Tibial nerve (tissue), 4 donors: ENCODE results near the gene LRFN4. TPM values are rescaled to one million over a fixed set of nuclear protein-coding genes. Genes with fewer than 3 reads are reported as not detected.
A peak's percentile ranks its signal among the peaks of the same experiment; 100 is the strongest.

Experiments used
- DNase-seq, 2 donors: peaks; one replicate each; pipeline ENCODE4 v3.0.0-alpha.2; 2019; ENCODE audit warnings: low spot score in 2 of 2
- H3K27ac ChIP-seq, 4 donors: fragments of 200-600 bp; sonication (generic) in 3 of 4; one replicate each; pipeline ENCODE4 v1.5.1; 2017 to 2019; ENCODE audit warnings: mild to moderate bottlenecking in 1 of 4
- H3K27me3 ChIP-seq, 2 donors: fragments of 200-600 bp; sonication (generic) in 1 of 2; one replicate each; pipeline versions ENCODE4 v1.5.1 to v1.6.0; 2017 to 2019
- H3K36me3 ChIP-seq, 3 donors: fragments of 200-600 bp; sonication (generic); one replicate each; pipeline ENCODE4 v1.5.1; 2018 to 2019
- H3K4me1 ChIP-seq, 4 donors: fragments of 200-600 bp; sonication (generic) in 3 of 4; one replicate each; pipeline ENCODE4 v1.5.1; 2017 to 2019
- H3K4me3 ChIP-seq, 4 donors: fragments of 200-600 bp; sonication (generic) in 3 of 4; one replicate each; pipeline ENCODE4 v1.5.1; 2017 to 2019; ENCODE audit warnings: mild to moderate bottlenecking in 1 of 4, moderate library complexity in 1 of 4
- H3K9me3 ChIP-seq, 4 donors: fragments of 200-600 bp; sonication (generic) in 3 of 4; one replicate each; pipeline ENCODE4 v1.5.1; 2017 to 2019
- EP300 ChIP-seq, 2 donors: sonication (generic); formaldehyde crosslinking; IDR thresholded peaks; one replicate each; pipeline ENCODE4 v1.6.1; 2017; ENCODE audit warnings: antibody characterized with exemption in 2 of 2, mild to moderate bottlenecking in 1 of 2
- POLR2A ChIP-seq, 2 donors: fragments of 450-650 bp; IDR thresholded peaks; one replicate each; pipeline ENCODE4 v1.6.1; 2017; ENCODE audit warnings: antibody characterized with exemption in 2 of 2, mild to moderate bottlenecking in 2 of 2, moderate library complexity in 2 of 2
- WGBS, 2 donors: methylation state at CpG; one replicate each; pipeline ENCODE4 v1.1.5; 2018; 5-methylcytosine and 5-hydroxymethylcytosine counted together
- total RNA-seq, 4 donors: library from RNA; depleted of rRNA; stranded (reverse); fragments of >200 nt; gene quantifications; one replicate each; pipeline ENCODE4 v1.1.0, GENCODE V29; 2016
- TF ChIP-seq, protein P1 (sequence below), 5 experiments: fragments of 200-600 bp in 3 of 5; fragments of 450-650 bp in 2 of 5; sonication (generic) in 3 of 5; IDR thresholded peaks; one replicate each; pipeline ENCODE4 v1.5.1; 2016 to 2019; ENCODE audit warnings: antibody characterized with exemption in 5 of 5, mild to moderate bottlenecking in 3 of 5, moderate library complexity in 2 of 5

The LRFN4 gene
- total RNA-seq, 4 donors from 2014 or later: 9.4 to 17.1 (median 14.0) TPM

DNA sequence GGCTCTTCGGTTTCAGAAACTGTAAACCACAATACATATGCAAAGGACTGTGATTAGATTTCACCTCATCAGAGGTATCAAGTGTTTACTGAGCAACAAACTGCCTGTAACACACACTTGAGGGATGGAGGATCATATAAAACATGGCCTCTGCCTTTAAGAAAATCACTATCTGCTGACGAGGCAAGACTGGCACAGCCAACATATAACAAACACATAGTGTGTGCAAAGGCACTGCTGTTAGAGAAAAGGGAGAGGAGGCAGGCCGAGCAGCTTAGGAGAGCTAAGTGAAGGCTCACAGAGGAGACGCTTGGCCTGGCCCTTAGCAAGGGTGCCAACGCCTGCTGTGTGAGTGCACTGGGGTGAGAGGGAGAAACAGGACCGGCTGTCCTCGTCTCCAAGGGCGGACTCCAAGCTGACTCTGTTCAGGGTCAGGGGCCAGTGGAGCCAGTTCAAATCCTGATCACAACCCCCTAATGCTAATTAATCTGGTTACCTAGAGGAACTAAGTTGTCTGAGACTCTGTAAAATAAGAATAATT lies 48.2 kb downstream of the LRFN4 start:
- Histone ChIP-seq H3K4me1 (peaks cover 0 to 55% (median 26%) of the 10 kb centered on the region in 4 donors), H3K9me3 (no peaks in the 10 kb centered on the region), H3K27ac (no peak overlapping the region), H3K27me3 (no peaks in the 10 kb centered on the region), H3K4me3 (no peak overlapping the region), H3K36me3 (no peaks in the 10 kb centered on the region)
- TF ChIP-seq, protein P1, sequence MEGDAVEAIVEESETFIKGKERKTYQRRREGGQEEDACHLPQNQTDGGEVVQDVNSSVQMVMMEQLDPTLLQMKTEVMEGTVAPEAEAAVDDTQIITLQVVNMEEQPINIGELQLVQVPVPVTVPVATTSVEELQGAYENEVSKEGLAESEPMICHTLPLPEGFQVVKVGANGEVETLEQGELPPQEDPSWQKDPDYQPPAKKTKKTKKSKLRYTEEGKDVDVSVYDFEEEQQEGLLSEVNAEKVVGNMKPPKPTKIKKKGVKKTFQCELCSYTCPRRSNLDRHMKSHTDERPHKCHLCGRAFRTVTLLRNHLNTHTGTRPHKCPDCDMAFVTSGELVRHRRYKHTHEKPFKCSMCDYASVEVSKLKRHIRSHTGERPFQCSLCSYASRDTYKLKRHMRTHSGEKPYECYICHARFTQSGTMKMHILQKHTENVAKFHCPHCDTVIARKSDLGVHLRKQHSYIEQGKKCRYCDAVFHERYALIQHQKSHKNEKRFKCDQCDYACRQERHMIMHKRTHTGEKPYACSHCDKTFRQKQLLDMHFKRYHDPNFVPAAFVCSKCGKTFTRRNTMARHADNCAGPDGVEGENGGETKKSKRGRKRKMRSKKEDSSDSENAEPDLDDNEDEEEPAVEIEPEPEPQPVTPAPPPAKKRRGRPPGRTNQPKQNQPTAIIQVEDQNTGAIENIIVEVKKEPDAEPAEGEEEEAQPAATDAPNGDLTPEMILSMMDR (IDR thresholded peaks at IDR 0.05): no peak
- TF ChIP-seq EP300 (IDR thresholded peaks at IDR 0.05): no peak
- TF ChIP-seq POLR2A (IDR thresholded peaks at IDR 0.05): no peak
- no peak for DNase-seq
- WGBS, 2 donors: 68 to 69% methylated on average over 8 of the region's 8 CpGs

DNA sequence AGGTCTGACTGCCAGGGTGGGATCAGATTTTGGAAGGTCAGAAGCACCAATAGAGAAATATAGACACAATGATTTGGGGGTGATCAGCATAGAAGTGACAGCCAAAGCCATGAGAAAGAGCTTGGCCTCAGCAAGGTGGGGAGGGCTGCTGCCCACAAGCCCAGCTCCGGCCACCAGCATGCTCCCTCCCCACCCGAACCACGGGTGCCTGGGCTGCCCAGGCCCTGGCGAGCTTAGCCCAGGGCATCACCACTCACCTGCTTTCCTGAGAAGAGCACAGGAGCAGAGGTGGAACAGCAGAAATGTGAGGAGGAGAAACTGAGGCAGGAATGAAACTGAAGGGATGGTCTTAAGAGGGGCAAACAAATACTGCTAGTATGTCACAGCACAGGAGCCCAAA lies 48.8 kb downstream of the LRFN4 start:
- Histone ChIP-seq H3K9me3 (no peaks in the 10 kb centered on the region), H3K4me1 (peaks cover 0 to 60% (median 26%) of the 10 kb centered on the region in 4 donors), H3K36me3 (no peaks in the 10 kb centered on the region), H3K27me3 (no peaks in the 10 kb centered on the region), H3K4me3 (no peak overlapping the region), H3K27ac (no peak overlapping the region)
- no peak for DNase-seq
- TF ChIP-seq, protein P1 (IDR thresholded peaks at IDR 0.05): no peak
- TF ChIP-seq EP300 (IDR thresholded peaks at IDR 0.05) (no peak), POLR2A (IDR thresholded peaks at IDR 0.05) (no peak)
- 75 to 78% methylated on average over 4 of the region's 4 CpGs for WGBS, 2 donors

GRCh38 chr11:66906061-66906733 lies 49.3 kb downstream of the LRFN4 start:
- Histone ChIP-seq H3K4me3 (no peak overlapping the region), H3K27me3 (no peaks in the 10 kb centered on the region), H3K4me1 (peaks cover 0 to 66% (median 26%) of the 10 kb centered on the region in 4 donors), H3K27ac (peak overlapping the region in 3 of 4 donors; percentile 21 to 71 (median 69)), H3K9me3 (no peaks in the 10 kb centered on the region), H3K36me3 (no peaks in the 10 kb centered on the region)
- peak in 1 of 2 donors; percentile 55 for DNase-seq
- WGBS, 2 donors: 34 to 46% methylated on average over 14 of the region's 14 CpGs
- TF ChIP-seq EP300 (IDR thresholded peaks at IDR 0.05) (no peak), POLR2A (IDR thresholded peaks at IDR 0.05) (no peak)
- TF ChIP-seq, protein P1 (IDR thresholded peaks at IDR 0.05): no peak

DNA sequence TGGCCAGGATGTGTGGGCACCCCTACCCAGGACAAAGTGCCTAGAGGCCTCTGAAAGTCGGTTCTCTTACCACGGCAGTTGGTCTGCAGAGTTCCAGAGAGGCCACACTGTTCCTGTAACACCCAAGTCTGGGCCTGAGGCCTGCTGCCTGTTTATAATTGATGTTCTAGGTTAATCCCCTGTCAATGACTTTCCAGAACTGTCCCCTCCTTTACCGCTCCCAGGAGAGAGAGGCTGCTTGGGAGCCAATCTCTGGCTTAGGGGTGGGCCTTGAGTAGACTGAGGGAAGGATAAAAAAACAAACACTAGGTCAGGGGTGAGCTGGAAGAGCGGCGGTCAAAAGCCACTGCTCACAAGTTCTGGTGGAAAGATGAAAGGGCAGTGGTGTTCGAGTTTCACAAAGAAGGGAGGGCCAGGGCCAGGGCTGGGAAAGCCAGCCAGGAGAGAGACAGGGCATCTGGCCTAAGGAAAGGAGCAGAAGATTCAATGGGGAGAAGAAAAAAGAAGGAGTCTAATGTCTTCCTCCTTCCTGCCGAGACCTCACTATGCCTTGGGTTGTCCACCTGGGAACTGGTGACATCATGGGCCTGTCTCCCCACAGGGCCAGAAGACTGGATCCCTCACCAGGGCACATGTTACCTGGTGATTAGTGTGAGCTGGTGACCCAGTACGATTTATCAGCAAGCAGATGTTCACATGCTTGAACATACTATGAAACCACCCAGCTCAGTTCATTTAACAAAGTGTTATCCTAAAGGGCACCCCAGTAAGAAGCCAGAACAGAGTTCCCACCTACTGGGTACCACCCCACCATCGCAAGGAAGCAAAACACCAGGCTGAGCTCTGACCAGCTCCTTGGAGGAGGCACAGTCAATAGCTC lies 51.1 kb downstream of the LRFN4 start:
- Histone ChIP-seq H3K9me3 (no peaks in the 10 kb centered on the region), H3K27me3 (no peaks in the 10 kb centered on the region), H3K4me1 (peaks cover 0 to 83% (median 28%) of the 10 kb centered on the region in 4 donors), H3K36me3 (no peaks in the 10 kb centered on the region), H3K27ac (peak overlapping the region; percentile 3 to 71 (median 49)), H3K4me3 (no peak overlapping the region)
- TF ChIP-seq, protein P1 (IDR thresholded peaks at IDR 0.05): no peak
- TF ChIP-seq EP300 (IDR thresholded peaks at IDR 0.05): peak in 1 of 2 donors; percentile 43
- 49 to 57% methylated on average over 9 of the region's 9 CpGs for WGBS, 2 donors
- peak in 1 of 2 donors; percentile 10 for DNase-seq
